Endothelial cell of hepatic sinusoid (primary cell): ENCODE measurements around the gene RPL36AL.

Experiments used
- in situ Hi-C: cut with HindIII; loops from 2 replicates; pipeline ENCODE4 v1.10.0; 2017; ENCODE audit warnings: low sequenced_read_pairs

Gene RPL36AL

GRCh38 chr14:49620182-49621113 is at the start of gene RPL36AL, which contains the start of gene MGAT2:
Gene RPL36AL, minus strand, starts transcription at chr14:49620626. Its CDS starts 1,522 bp downstream, at chr14:49619104.
Gene MGAT2, plus strand, starts transcription at chr14:49620799. Its CDS starts 470 bp downstream, at chr14:49621269.
- in situ Hi-C loops = no loop called here

GRCh38 chr14:49659526-49660455 is 39.4 kb upstream of the RPL36AL start:
- in situ Hi-C loops = loop anchor here (10.0 kb wide), 1 partner anchor 75 kb away; the partner anchor contains the start of gene RPS29

- in situ Hi-C loops = loop anchor here (10.0 kb wide), 1 partner anchor 73 kb away; the partner anchor contains the start of gene RPS29
Observed at GRCh38 chr14:49657500-49657899, 37.1 kb upstream of the RPL36AL start.

GRCh38 chr14:49654511-49654910 is 34.1 kb upstream of the RPL36AL start:
- in situ Hi-C loops = loop anchor here (5.0 to 10.0 kb wide), 4 partner anchors 38 to 133 kb away; partner anchors contain the start of genes KLHDC1 and RPS29

GRCh38 chr14:49653508-49653907 is 33.1 kb upstream of the RPL36AL start:
- in situ Hi-C loops = loop anchor here (5.0 to 10.0 kb wide), 4 partner anchors 39 to 134 kb away; partner anchors contain the start of genes KLHDC1 and RPS29

GRCh38 chr14:49642163-49642562 is 21.7 kb upstream of the RPL36AL start:
- in situ Hi-C loops = no loop called here

- in situ Hi-C loops = no loop called here
Observed at GRCh38 chr14:49641697-49642129, 21.3 kb upstream of the RPL36AL start.

GRCh38 chr14:49640540-49641417 is 20.4 kb upstream of the RPL36AL start:
- in situ Hi-C loops = no loop called here

GRCh38 chr14:49637534-49638078 is 17.2 kb upstream of the RPL36AL start:
- in situ Hi-C loops = no loop called here

GRCh38 chr14:49636866-49637265 is 16.4 kb upstream of the RPL36AL start:
- in situ Hi-C loops = no loop called here

- in situ Hi-C loops = no loop called here
Observed at GRCh38 chr14:49634547-49635334, 14.3 kb upstream of the RPL36AL start, which contains the start of gene DNAAF2. Gene DNAAF2, minus strand, starts transcription at chr14:49635244. Its CDS starts 95 bp downstream, at chr14:49635149.

GRCh38 chr14:49633640-49634546 is 13.5 kb upstream of the RPL36AL start:
- in situ Hi-C loops = no loop called here

- in situ Hi-C loops = no loop called here
Observed at GRCh38 chr14:49623941-49624839, 3.8 kb upstream of the RPL36AL start.

- in situ Hi-C loops = no loop called here
Observed at GRCh38 chr14:49623387-49623786, 3.0 kb upstream of the RPL36AL start.

GRCh38 chr14:49622022-49622607 is 1.7 kb upstream of the RPL36AL start:
- in situ Hi-C loops = no loop called here
